ENCODE measurements around the gene TMA7.

DNA sequence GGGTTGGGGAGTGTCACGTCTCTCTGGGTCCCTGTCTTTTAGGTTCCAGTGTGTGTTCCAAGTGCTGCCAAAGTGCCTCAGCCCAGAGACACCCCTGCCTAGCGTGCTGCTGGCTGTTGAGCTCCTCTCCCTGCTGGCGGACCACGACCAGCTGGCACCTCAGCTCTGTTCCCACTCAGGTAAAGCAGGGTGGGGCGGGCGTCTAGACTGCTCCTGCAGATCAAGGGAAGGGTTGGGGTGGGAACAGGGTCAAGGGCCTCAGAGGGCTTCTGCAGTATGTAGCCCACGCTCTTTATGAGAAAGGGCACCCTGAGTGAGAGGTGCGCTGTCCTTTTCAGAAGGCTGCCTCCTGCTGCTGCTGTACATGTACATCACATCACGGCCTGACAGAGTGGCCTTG, 23.6 kb downstream of the TMA7 start:
- TF ChIP-seq, protein P1, sequence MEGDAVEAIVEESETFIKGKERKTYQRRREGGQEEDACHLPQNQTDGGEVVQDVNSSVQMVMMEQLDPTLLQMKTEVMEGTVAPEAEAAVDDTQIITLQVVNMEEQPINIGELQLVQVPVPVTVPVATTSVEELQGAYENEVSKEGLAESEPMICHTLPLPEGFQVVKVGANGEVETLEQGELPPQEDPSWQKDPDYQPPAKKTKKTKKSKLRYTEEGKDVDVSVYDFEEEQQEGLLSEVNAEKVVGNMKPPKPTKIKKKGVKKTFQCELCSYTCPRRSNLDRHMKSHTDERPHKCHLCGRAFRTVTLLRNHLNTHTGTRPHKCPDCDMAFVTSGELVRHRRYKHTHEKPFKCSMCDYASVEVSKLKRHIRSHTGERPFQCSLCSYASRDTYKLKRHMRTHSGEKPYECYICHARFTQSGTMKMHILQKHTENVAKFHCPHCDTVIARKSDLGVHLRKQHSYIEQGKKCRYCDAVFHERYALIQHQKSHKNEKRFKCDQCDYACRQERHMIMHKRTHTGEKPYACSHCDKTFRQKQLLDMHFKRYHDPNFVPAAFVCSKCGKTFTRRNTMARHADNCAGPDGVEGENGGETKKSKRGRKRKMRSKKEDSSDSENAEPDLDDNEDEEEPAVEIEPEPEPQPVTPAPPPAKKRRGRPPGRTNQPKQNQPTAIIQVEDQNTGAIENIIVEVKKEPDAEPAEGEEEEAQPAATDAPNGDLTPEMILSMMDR (IDR thresholded peaks at IDR 0.05; ENCODE audit: insufficient read depth, low read length), result no peak
- TF ChIP-seq POLR2AphosphoS5 (IDR thresholded peaks at IDR 0.05; ENCODE audit: low read depth) (no peak), SPI1 (IDR thresholded peaks at IDR 0.05; ENCODE audit: borderline replicate concordance, low read depth) (no peak), GABPA (IDR thresholded peaks at IDR 0.05; ENCODE audit: low read depth) (no peak)
- TF ChIP-seq, protein P2, sequence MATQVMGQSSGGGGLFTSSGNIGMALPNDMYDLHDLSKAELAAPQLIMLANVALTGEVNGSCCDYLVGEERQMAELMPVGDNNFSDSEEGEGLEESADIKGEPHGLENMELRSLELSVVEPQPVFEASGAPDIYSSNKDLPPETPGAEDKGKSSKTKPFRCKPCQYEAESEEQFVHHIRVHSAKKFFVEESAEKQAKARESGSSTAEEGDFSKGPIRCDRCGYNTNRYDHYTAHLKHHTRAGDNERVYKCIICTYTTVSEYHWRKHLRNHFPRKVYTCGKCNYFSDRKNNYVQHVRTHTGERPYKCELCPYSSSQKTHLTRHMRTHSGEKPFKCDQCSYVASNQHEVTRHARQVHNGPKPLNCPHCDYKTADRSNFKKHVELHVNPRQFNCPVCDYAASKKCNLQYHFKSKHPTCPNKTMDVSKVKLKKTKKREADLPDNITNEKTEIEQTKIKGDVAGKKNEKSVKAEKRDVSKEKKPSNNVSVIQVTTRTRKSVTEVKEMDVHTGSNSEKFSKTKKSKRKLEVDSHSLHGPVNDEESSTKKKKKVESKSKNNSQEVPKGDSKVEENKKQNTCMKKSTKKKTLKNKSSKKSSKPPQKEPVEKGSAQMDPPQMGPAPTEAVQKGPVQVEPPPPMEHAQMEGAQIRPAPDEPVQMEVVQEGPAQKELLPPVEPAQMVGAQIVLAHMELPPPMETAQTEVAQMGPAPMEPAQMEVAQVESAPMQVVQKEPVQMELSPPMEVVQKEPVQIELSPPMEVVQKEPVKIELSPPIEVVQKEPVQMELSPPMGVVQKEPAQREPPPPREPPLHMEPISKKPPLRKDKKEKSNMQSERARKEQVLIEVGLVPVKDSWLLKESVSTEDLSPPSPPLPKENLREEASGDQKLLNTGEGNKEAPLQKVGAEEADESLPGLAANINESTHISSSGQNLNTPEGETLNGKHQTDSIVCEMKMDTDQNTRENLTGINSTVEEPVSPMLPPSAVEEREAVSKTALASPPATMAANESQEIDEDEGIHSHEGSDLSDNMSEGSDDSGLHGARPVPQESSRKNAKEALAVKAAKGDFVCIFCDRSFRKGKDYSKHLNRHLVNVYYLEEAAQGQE (IDR thresholded peaks at IDR 0.05; ENCODE audit: insufficient replicate concordance, low read depth), result no peak

Data from HL-60 (cell line).